HepG2 (cell line): Measurements from ENCODE around the gene EIF3L. TPM values are rescaled to one million over a fixed set of nuclear protein-coding genes. Genes with fewer than 3 reads are reported as not detected.
A peak's percentile ranks its signal among the peaks of the same experiment; 100 is the strongest.

Source experiments
- ARHGAP35 ChIP-seq: sonication (generic); formaldehyde crosslinking; IDR thresholded peaks from 2 replicates; pipeline ENCODE4 v1.9.0; 2022; ENCODE audit warnings: mild to moderate bottlenecking, inconsistent platforms, moderate library complexity, missing genetic modification reagents, borderline replicate concordance
- EZH2 ChIP-seq: conservative IDR thresholded peaks from 2 replicates; pipeline ENCODE4 v1.6.1; 2012; ENCODE audit warnings: mild to moderate bottlenecking, low read depth, low read length, moderate library complexity
- ISL2 ChIP-seq: sonication (generic); formaldehyde crosslinking; IDR thresholded peaks from 2 replicates; pipeline ENCODE4 v1.5.0; 2020; ENCODE audit warnings: missing genetic modification reagents
- KIAA2018 ChIP-seq: sonication (generic); formaldehyde crosslinking; IDR thresholded peaks from 2 replicates; pipeline ENCODE4 v1.5.0; 2020; ENCODE audit warnings: mild to moderate bottlenecking, missing genetic modification reagents, borderline replicate concordance
- KLF16 ChIP-seq, 2 experiments: sonication (generic) in 1 of 2; formaldehyde crosslinking in 1 of 2; IDR thresholded peaks; 2 replicates each; pipeline versions ENCODE4 v1.6.1 to v1.8.0; 2016 to 2023; ENCODE audit warnings: missing genetic modification reagents in 2 of 2, missing compliant biosample characterization in 1 of 2
- MBNL3 ChIP-seq: fragments of 250-450 bp; sonication (Bioruptor Pico); conservative IDR thresholded peaks from 2 replicates; pipeline ENCODE4 v1.8.0; 2022; ENCODE audit warnings: mild to moderate bottlenecking, inconsistent platforms
- MXD1 ChIP-seq: sonication (generic); formaldehyde crosslinking; IDR thresholded peaks from 2 replicates; pipeline ENCODE4 v1.4.0; 2020; ENCODE audit warnings: mild to moderate bottlenecking, missing genetic modification reagents
- MYPOP ChIP-seq: sonication (generic); formaldehyde crosslinking; IDR thresholded peaks from 2 replicates; pipeline ENCODE4 v1.8.1; 2023; ENCODE audit warnings: mild to moderate bottlenecking, moderate library complexity, missing genetic modification reagents
- PCBP1 ChIP-seq: fragments of 200-400 bp; formaldehyde crosslinking; IDR thresholded peaks from 2 replicates; pipeline ENCODE4 v1.6.1; 2017; ENCODE audit warnings: mild to moderate bottlenecking, low read depth, low read length, borderline replicate concordance
- SAP130 ChIP-seq: IDR thresholded peaks from 2 replicates; pipeline ENCODE4 v1.6.1; 2016; ENCODE audit warnings: low read depth
- SOX6 ChIP-seq, 2 experiments: fragments of 450-650 bp in 1 of 2; sonication (generic) in 1 of 2; formaldehyde crosslinking in 1 of 2; IDR thresholded peaks; 2 replicates each; pipeline versions ENCODE4 v1.4.0 to v1.6.1; 2017 to 2020; ENCODE audit warnings: antibody characterized with exemption in 1 of 2, mild to moderate bottlenecking in 1 of 2, missing genetic modification reagents in 1 of 2
- THRA ChIP-seq: sonication (generic); formaldehyde crosslinking; IDR thresholded peaks from 2 replicates; pipeline ENCODE4 v1.4.0; 2020; ENCODE audit warnings: missing genetic modification reagents, borderline replicate concordance
- ZBTB34 ChIP-seq: sonication (generic); formaldehyde crosslinking; IDR thresholded peaks from 2 replicates; pipeline ENCODE4 v1.8.0; 2022; ENCODE audit warnings: mild to moderate bottlenecking, missing genetic modification reagents
- ZNF44 ChIP-seq: sonication (generic); formaldehyde crosslinking; IDR thresholded peaks from 2 replicates; pipeline ENCODE4 v1.5.1; 2020; ENCODE audit warnings: mild to moderate bottlenecking, missing genetic modification reagents
- ZNF564 ChIP-seq: sonication (generic); formaldehyde crosslinking; IDR thresholded peaks from 2 replicates; pipeline ENCODE4 v1.8.1; 2023; ENCODE audit warnings: mild to moderate bottlenecking, missing genetic modification reagents
- ZNF652 ChIP-seq: IDR thresholded peaks from 2 replicates; pipeline ENCODE4 v1.6.1; 2016; ENCODE audit warnings: low read depth, borderline replicate concordance
- polyA plus RNA-seq, 8 experiments: library from polyadenylated mRNA; depleted of rRNA in 3 of 8; stranded (reverse) in 7 of 8; unstranded in 1 of 8; fragments of >200 nt; fragmentation: Illumina TruSeq in 4 of 8; extraction: Trizol in 4 of 8; gene quantifications; 2 replicates each; pipeline versions ENCODE4 v1.2.1 to v1.2.3, GENCODE V29; 2011 to 2016; ENCODE audit warnings: low read depth in 4 of 8, missing spikeins in 1 of 8, mixed read lengths in 1 of 8; ENCODE audit not compliant: insufficient read depth in 1 of 8
- total RNA-seq, 5 experiments: library from RNA; depleted of rRNA; stranded (reverse); fragments of >200 nt; fragmentation: Illumina TruSeq; extraction: Trizol; gene quantifications; 2 replicates each; pipeline ENCODE4 v1.2.3, GENCODE V29; 2016; ENCODE audit warnings: low read depth in 1 of 5

EIF3L gene
- total and polyA plus RNA-seq, 2 of the 13 experiments (the other 11 are each of a cell fraction or from before 2014, with no cell fraction given), result 514 to 793 TPM

GRCh38 chr22:37842015-37842793, 7.0 kb upstream of the EIF3L start (continued):
- TF ChIP-seq ZBTB34 (CRISPR knock-in tag) (no peak), ZNF44 (CRISPR knock-in tag) (no peak), ARHGAP35 (CRISPR knock-in tag) (no peak), ZNF564 (CRISPR knock-in tag) (no peak), ZNF652 (CRISPR knock-in tag) (no peak), MXD1 (CRISPR knock-in tag) (no peak), MBNL3 (CRISPR knock-in tag) (no peak), PCBP1 (no peak), KLF16 (CRISPR knock-in tag; IDR thresholded peaks at IDR 0.05) (peak in 1 of 2 experiments; percentile 42; a peak in 1 of 4 replicates), KIAA2018 (CRISPR knock-in tag) (no peak), SAP130 (CRISPR knock-in tag) (peak; percentile 58), SOX6 (IDR thresholded peaks at IDR 0.05) (no peak), SOX6 (CRISPR knock-in tag; IDR thresholded peaks at IDR 0.05) (peak; percentile 73), EZH2 (no peak), MYPOP (CRISPR knock-in tag) (0 out of 2 replicates have a peak, but pooled peaks have one; percentile 27), THRA (CRISPR knock-in tag) (no peak), ISL2 (no peak)
